Measurements from ENCODE around the gene MYO7A. TPM values are rescaled to one million over a fixed set of nuclear protein-coding genes. Genes with fewer than 3 reads are reported as not detected.

Gene MYO7A
- total RNA-seq, 3 donors from 2014 or later (not counting 1 experiment from before 2014, with no cell fraction given), result 0.20 to 1.1 (median 0.68) TPM

GRCh38 chr11:77200351-77201268, 72.6 kb downstream of the MYO7A start:
- Mint-ChIP-seq H3K4me3 (no peak overlapping the region), H3K27me3 (ENCODE audit: low read depth in 2 of 2) (no peaks in the 10 kb centered on the region), H3K36me3 (no peaks in the 10 kb centered on the region), H3K4me1 (no peaks in the 10 kb centered on the region), H3K27ac (no peak overlapping the region), H3K9me3 (no peaks in the 10 kb centered on the region)
- WGBS (ENCODE audit: insufficient coverage), result 73% methylated on average over 12 of the region's 12 CpGs
- no peak overlapping the region for H3K4me3 ChIP-seq (ENCODE audit: low read length)
- H3K4me1 ChIP-seq (ENCODE audit: control insufficient read depth, insufficient read depth, low read length), result no peaks in the 10 kb centered on the region
- no peaks in the 10 kb centered on the region for H3K27me3 ChIP-seq (ENCODE audit: control insufficient read depth, insufficient read depth, low read length)
- H3K36me3 ChIP-seq (ENCODE audit: control insufficient read depth, insufficient read depth, low read length), result no peaks in the 10 kb centered on the region
- intact Hi-C loops (cut with micrococcal nuclease), result no loop called here
- TF ChIP-seq CTCF (IDR thresholded peaks at IDR 0.05), result no peak
- DNase-seq (no peak), ATAC-seq (no peak)
- no peaks in the 10 kb centered on the region for H3K9me3 ChIP-seq (ENCODE audit: control insufficient read depth, insufficient read depth, low read length)
- H3K27ac ChIP-seq (ENCODE audit: low read length), result no peak overlapping the region

- no peaks in the 10 kb centered on the region for H3K9me3 ChIP-seq (ENCODE audit: control insufficient read depth, insufficient read depth, low read length)
- H3K27ac Mint-ChIP-seq, result no peak overlapping the region
- ATAC-seq, result peak in 1 of 3 donors; percentile 18
- intact Hi-C loops (cut with micrococcal nuclease), result no loop called here
- H3K36me3 ChIP-seq (ENCODE audit: control insufficient read depth, insufficient read depth, low read length), result no peaks in the 10 kb centered on the region
- no peaks in the 10 kb centered on the region for H3K9me3 Mint-ChIP-seq
- no peaks in the 10 kb centered on the region for H3K27me3 Mint-ChIP-seq (ENCODE audit: low read depth in 2 of 2)
- no peak overlapping the region for H3K27ac ChIP-seq (ENCODE audit: low read length)
- no peak overlapping the region for H3K4me3 ChIP-seq (ENCODE audit: low read length)
- no peaks in the 10 kb centered on the region for H3K4me1 Mint-ChIP-seq
- DNase-seq, result no peak
- no peak for TF ChIP-seq CTCF (IDR thresholded peaks at IDR 0.05)
- H3K4me1 ChIP-seq (ENCODE audit: control insufficient read depth, insufficient read depth, low read length), result no peaks in the 10 kb centered on the region
- H3K4me3 Mint-ChIP-seq, result no peak overlapping the region
- no peaks in the 10 kb centered on the region for H3K27me3 ChIP-seq (ENCODE audit: control insufficient read depth, insufficient read depth, low read length)
- H3K36me3 Mint-ChIP-seq, result no peaks in the 10 kb centered on the region
- 81% methylated on average over 11 of the region's 11 CpGs for whole genome bisulfite sequencing (ENCODE audit: insufficient coverage)
Measured at GRCh38 chr11:77201370-77201769, 73.3 kb downstream of the MYO7A start.

GRCh38 chr11:77201991-77202841, 74.2 kb downstream of the MYO7A start:
- WGBS (ENCODE audit: insufficient coverage), result 93% methylated on average over 23 of the region's 23 CpGs
- Histone ChIP-seq H3K9me3 (ENCODE audit: control insufficient read depth, insufficient read depth, low read length) (no peaks in the 10 kb centered on the region), H3K4me3 (ENCODE audit: low read length) (no peak overlapping the region), H3K27ac (ENCODE audit: low read length) (no peak overlapping the region), H3K36me3 (ENCODE audit: control insufficient read depth, insufficient read depth, low read length) (no peaks in the 10 kb centered on the region), H3K27me3 (ENCODE audit: control insufficient read depth, insufficient read depth, low read length) (no peaks in the 10 kb centered on the region), H3K4me1 (ENCODE audit: control insufficient read depth, insufficient read depth, low read length) (no peaks in the 10 kb centered on the region)
- Mint-ChIP-seq H3K27ac (no peak overlapping the region), H3K36me3 (no peaks in the 10 kb centered on the region), H3K4me1 (no peaks in the 10 kb centered on the region), H3K27me3 (ENCODE audit: low read depth in 2 of 2) (no peaks in the 10 kb centered on the region), H3K9me3 (no peaks in the 10 kb centered on the region), H3K4me3 (no peak overlapping the region)
- no peak for TF ChIP-seq CTCF (IDR thresholded peaks at IDR 0.05)
- intact Hi-C loops (cut with micrococcal nuclease), result no loop called here
- DNase-seq, result no peak
- ATAC-seq, result no peak
